ENCODE results near the gene NFIC. TPM values are rescaled to one million over a fixed set of nuclear protein-coding genes. Genes with fewer than 3 reads are reported as not detected.

NFIC gene
- total and polyA plus RNA-seq, 4 donors = 17.2 to 56.2 (median 40.4) TPM

DNA sequence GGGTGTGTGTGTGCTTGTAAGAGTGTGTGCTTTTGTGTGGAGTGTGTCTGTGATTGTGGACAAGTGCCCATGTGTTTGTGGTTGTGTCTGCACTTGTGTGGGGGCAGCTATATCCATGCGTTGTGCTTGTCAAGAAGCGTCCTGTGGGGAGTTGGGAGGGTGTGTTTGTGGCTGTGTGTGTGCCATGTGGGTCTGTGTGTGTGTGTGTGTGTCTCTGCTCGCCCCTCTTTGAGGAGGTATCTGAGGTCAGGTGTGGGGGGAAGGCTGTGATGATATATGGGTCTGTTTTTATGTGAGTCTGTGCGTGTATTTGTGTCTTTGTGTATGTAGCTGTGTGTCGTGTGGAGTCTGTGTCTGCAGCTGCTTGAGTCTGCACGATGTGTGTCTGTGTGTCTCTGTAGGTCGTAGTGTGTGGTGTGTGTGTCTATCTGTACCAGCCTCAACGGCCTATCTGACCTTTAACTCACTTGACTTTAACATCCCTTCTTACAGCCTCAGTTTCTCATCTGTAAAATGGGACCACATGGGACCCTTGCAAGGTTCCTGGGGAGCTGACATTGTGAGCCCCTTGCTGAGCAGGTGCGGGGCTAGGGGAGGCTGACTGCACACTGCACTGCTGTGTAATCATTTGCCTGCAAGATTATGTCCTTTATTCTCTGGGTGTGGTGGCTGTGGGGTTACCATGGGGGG, 4.0 kb upstream of the NFIC start:
- Histone ChIP-seq H3K9me3 (ENCODE audit: control insufficient read depth, insufficient read depth, low read length) (no peaks in the 10 kb centered on the region), H3K4me3 (ENCODE audit: low read depth, low read length) (no peak overlapping the region), H3K4me1 (ENCODE audit: control insufficient read depth, insufficient read depth, low read length) (peaks cover 68% of the 10 kb centered on the region), H3K27ac (ENCODE audit: low read depth, low read length) (no peak overlapping the region), H3K27me3 (ENCODE audit: control insufficient read depth, insufficient read depth, low read length) (peaks cover 16% of the 10 kb centered on the region), H3K36me3 (ENCODE audit: control insufficient read depth, insufficient read depth, low read length) (peaks cover 6% of the 10 kb centered on the region)
- 51% methylated on average over 5 of the region's 9 CpGs for WGBS (ENCODE audit: insufficient coverage)
- DNase-seq (ENCODE audit: low read depth in 4 of 6, low spot score in 6 of 6) = peak in 1 of 6 donors; percentile 17

DNA sequence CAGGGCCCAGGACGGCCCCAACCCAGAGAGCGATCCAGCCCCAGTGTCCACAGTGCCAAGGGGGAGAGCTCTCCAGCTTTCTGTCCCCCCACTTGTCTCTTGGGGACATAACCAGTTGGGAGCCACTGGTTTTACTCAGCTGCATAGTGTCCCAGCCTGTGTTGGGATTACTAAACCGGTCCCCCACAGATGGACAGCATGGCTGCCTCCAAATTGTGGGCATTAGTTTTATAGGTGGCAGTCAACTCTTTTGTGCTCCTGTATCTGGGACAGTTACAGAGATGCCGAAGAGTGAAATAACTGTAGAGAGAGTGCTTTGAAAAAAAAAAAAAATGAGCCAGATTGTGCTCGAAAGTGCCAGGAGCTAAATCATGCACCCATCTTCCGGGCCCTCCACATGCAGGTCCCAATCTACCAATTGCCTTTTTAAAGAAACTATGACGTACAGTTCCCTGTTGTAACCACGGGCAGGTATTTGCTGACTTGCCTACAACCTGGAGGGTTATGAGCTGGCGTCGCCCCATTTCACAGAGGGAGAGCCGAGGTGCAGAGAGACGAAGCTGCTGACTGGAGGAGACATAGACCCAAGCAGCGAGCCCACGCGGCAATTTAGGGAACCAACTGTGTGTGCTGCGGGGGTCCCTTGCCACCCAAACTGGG, 2.4 kb upstream of the NFIC start:
- 41% methylated on average over 14 of the region's 16 CpGs for whole genome bisulfite sequencing (ENCODE audit: insufficient coverage)
- H3K36me3 ChIP-seq (ENCODE audit: control insufficient read depth, insufficient read depth, low read length) = peaks cover 6% of the 10 kb centered on the region
- peak in 1 of 6 donors; percentile 29 for DNase-seq (ENCODE audit: low read depth in 4 of 6, low spot score in 6 of 6)
- peaks cover 68% of the 10 kb centered on the region for H3K4me1 ChIP-seq (ENCODE audit: control insufficient read depth, insufficient read depth, low read length)
- H3K27me3 ChIP-seq (ENCODE audit: control insufficient read depth, insufficient read depth, low read length) = peaks cover 22% of the 10 kb centered on the region
- H3K9me3 ChIP-seq (ENCODE audit: control insufficient read depth, insufficient read depth, low read length) = no peaks in the 10 kb centered on the region
- H3K27ac ChIP-seq (ENCODE audit: low read depth, low read length) = no peak overlapping the region
- no peak overlapping the region for H3K4me3 ChIP-seq (ENCODE audit: low read depth, low read length)

DNA sequence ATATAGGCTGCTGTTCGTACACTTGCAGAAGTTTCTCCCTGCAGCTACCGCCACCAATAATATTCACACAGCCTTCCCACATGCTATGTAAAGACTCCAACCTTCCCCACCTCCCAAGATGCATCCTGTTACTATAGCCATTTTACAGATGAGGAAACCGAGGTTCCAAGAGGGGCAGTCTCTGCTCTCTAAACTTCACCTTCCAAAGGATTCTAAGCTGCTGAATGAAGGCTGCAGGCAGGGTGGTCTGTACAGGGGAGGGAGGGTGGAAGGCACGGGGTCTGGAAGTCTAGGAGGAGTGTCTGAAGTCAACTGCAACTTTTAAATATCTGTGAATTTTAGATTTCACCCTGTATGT, 1.9 kb upstream of the NFIC start:
- Histone ChIP-seq H3K4me3 (ENCODE audit: low read depth, low read length) (no peak overlapping the region), H3K27ac (ENCODE audit: low read depth, low read length) (no peak overlapping the region), H3K9me3 (ENCODE audit: control insufficient read depth, insufficient read depth, low read length) (no peaks in the 10 kb centered on the region), H3K36me3 (ENCODE audit: control insufficient read depth, insufficient read depth, low read length) (peaks cover 6% of the 10 kb centered on the region), H3K27me3 (ENCODE audit: control insufficient read depth, insufficient read depth, low read length) (peaks cover 22% of the 10 kb centered on the region), H3K4me1 (ENCODE audit: control insufficient read depth, insufficient read depth, low read length) (peaks cover 73% of the 10 kb centered on the region)
- no peak for DNase-seq (ENCODE audit: low read depth in 4 of 6, low spot score in 6 of 6)
- WGBS (ENCODE audit: insufficient coverage) = 38% methylated on average over 3 of the region's 4 CpGs

DNA sequence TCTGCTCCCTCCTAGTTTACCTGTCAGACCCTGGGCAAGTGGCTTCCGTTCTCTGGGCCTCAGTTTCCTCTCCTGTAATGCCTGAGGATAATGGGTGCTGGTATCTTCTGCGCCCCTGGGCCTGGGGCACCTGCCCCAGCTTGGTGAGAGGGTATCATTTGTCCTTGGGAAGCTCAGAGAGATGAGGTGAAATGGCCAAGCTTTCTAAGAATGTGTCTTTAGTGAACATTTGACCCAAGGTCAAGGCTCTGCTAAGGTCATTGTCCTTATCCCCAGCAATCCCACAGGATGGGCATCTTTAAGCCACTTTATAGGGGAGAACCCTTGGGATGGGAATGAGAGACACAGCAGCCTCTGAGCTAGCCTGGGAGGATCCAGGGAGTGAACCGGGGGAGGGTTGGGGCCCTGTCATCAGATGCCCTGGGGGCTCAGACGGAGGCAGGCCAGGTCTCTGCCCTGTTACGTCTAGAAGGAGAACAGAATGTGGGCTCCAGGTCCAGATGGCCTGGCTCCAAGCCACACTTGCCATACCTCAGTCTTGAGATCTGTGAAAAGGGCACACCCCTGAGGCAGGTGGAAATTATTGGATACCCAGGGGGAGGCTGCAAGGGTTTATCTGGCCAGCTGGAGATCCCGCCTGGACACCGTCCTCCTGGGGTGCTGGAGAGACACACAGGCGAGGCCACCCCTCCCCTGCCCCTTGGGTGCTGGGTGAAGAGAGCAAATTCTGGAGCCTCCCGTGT, 1.1 kb upstream of the NFIC start:
- Histone ChIP-seq H3K4me1 (ENCODE audit: control insufficient read depth, insufficient read depth, low read length) (peaks cover 81% of the 10 kb centered on the region), H3K9me3 (ENCODE audit: control insufficient read depth, insufficient read depth, low read length) (no peaks in the 10 kb centered on the region), H3K4me3 (ENCODE audit: low read depth, low read length) (peak overlapping the region; percentile 57), H3K36me3 (ENCODE audit: control insufficient read depth, insufficient read depth, low read length) (peaks cover 8% of the 10 kb centered on the region), H3K27me3 (ENCODE audit: control insufficient read depth, insufficient read depth, low read length) (peaks cover 22% of the 10 kb centered on the region), H3K27ac (ENCODE audit: low read depth, low read length) (peak overlapping the region; percentile 80)
- DNase-seq (ENCODE audit: low read depth in 4 of 6, low spot score in 6 of 6) = peak in 1 of 6 donors; percentile 28
- WGBS (ENCODE audit: insufficient coverage) = 22% methylated on average over 8 of the region's 9 CpGs

DNA sequence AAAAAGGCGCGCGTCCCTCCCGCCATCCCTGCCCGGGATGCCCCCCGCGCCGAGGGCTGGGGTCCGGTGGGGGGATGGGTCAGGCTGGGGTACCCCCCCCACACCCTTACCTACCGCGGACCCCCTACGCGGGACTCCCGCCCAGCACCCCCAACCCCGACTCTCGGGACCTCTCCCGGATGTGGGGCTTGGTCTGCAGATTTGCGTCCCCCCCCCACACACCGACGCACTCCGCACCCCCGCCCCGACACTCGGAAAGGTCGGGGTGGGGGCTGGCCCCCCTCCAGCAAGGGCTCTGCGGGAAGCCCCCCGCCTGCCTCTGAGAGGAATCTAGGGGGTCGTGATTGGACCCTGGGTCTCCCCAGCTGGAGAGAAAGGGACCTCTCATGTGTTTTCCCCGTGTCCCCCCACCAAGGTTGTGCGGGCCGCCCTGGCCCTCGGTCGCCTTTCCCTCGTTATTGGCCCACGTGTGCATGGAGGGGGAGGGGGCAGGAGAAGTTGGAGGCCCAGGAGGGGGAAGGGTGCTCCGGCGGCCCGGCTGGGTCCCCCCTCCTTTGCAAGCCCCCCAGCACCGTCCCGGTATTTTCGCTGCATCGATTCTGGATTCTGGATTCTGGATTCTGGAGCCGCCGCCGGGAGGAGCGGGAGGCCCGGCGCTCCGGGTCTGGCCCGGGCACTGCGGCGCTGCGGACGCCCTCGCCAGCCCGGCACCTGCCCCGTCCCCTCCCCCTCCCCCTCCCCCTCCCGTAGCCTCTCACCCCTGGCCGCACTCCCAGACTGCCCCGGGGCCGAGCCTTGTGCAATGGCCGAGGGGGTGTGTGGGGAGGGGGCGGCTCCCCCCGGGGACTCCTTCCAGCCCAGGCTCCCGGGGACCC, 607 bp downstream of the NFIC start:
- Histone ChIP-seq H3K9me3 (ENCODE audit: control insufficient read depth, insufficient read depth, low read length) (no peaks in the 10 kb centered on the region), H3K27me3 (ENCODE audit: control insufficient read depth, insufficient read depth, low read length) (peaks cover 22% of the 10 kb centered on the region), H3K4me3 (ENCODE audit: low read depth, low read length) (peak overlapping the region; percentile 42), H3K27ac (ENCODE audit: low read depth, low read length) (peak overlapping the region; percentile 83), H3K36me3 (ENCODE audit: control insufficient read depth, insufficient read depth, low read length) (peaks cover 9% of the 10 kb centered on the region), H3K4me1 (ENCODE audit: control insufficient read depth, insufficient read depth, low read length) (peaks cover 74% of the 10 kb centered on the region)
- WGBS (ENCODE audit: insufficient coverage) = 2% methylated on average over 30 of the region's 65 CpGs
- peak in 1 of 6 donors; percentile 80 for DNase-seq (ENCODE audit: low read depth in 4 of 6, low spot score in 6 of 6)

DNA sequence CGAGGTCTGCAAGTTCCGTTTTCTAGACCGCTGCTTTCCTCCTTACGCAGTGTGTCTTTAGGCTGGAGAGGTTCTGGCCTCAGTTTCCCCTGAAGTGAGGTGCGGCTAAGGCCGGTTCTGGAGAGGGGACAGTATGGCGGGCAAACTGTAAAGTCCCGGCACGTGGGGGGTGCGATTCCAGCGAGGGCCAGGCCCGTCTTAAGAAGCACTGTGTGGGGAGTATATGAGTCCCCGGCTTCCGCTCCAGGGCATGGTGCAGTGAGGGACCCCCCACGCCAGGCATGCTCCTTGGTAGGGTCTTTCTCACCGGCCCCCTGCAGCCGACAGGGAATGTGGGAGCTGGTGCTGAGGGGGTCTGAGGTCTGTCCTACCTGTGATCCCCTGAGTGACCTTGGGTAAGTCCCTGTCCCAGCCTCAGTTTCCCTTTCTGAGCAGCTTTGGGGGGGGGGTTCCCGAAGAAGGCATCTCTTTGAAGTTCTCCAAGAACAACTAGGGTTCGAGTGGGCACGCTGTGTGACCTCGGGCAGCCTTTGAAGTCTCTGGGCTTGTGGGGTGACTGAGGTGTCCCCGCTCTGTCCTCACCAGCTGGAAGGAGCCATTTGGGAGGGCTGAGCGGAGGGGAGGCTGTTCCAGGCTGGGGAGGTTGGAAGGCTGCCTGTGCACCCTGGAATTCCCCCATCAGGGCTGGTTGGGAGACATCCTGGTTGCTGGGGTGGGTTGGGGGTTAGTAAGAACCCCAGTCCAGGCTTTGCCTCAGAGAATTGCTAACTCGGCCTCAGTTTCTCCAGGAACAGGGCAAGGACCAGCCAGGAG, 1.5 kb downstream of the NFIC start:
- WGBS (ENCODE audit: insufficient coverage) = 28% methylated on average over 19 of the region's 24 CpGs
- no peak for DNase-seq (ENCODE audit: low read depth in 4 of 6, low spot score in 6 of 6)
- peaks cover 22% of the 10 kb centered on the region for H3K27me3 ChIP-seq (ENCODE audit: control insufficient read depth, insufficient read depth, low read length)

DNA sequence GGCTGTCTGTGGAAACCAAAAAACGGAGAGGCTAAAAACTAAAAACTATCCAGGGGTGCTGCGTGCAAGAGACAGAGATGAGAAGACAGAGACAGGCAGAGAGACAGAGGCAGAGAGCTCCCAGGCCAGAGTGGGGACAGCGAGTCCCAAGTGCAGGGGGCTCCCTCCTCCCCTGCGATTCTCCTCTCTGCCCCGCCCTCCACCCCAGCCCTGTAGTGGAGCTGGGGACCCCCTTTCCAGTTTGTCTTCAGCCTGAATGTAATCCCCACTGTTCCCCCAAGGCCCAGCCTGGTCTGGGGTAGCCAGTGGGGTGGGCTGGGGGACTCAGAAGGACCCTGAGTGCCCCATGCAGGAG, 2.0 kb downstream of the NFIC start:
- H3K27ac ChIP-seq (ENCODE audit: low read depth, low read length) = peak overlapping the region; percentile 80
- 47% methylated on average over 3 of the region's 5 CpGs for WGBS (ENCODE audit: insufficient coverage)

More for the DNA sequence above, 1.5 kb downstream of the NFIC start:
- Histone ChIP-seq H3K9me3 (ENCODE audit: control insufficient read depth, insufficient read depth, low read length) (no peaks in the 10 kb centered on the region), H3K27ac (ENCODE audit: low read depth, low read length) (peak overlapping the region; percentile 58), H3K36me3 (ENCODE audit: control insufficient read depth, insufficient read depth, low read length) (peaks cover 10% of the 10 kb centered on the region), H3K4me1 (ENCODE audit: control insufficient read depth, insufficient read depth, low read length) (peaks cover 71% of the 10 kb centered on the region), H3K4me3 (ENCODE audit: low read depth, low read length) (peak overlapping the region; percentile 42)

DNA sequence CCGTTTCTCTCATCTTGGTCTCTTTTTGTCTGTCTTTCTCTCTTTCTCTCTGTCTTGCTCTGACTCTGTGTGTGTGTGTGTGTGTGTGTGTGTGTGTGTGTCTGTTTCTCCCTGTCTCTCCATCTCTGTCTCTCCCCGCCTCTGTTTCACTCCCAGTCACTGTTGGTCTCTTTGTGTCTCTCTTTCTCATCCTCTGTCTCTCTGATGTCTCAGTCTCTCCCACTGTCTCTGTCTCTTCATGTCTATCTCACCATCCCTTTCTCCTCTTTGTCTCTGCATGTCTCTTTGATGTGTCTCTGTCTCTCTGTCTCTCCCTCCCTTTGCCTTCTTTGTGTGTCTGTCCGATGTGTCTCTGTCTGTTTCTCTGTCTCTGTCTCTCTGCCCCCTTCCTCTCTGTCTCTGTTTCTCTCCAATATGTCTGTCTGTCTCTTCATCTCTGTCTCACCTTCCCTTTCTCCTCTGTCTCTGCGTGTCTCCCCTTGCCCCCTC, 2.5 kb downstream of the NFIC start:
- H3K27me3 ChIP-seq (ENCODE audit: control insufficient read depth, insufficient read depth, low read length) = peaks cover 22% of the 10 kb centered on the region
- no peaks in the 10 kb centered on the region for H3K9me3 ChIP-seq (ENCODE audit: control insufficient read depth, insufficient read depth, low read length)
- H3K4me1 ChIP-seq (ENCODE audit: control insufficient read depth, insufficient read depth, low read length) = peaks cover 69% of the 10 kb centered on the region
- peak overlapping the region; percentile 80 for H3K27ac ChIP-seq (ENCODE audit: low read depth, low read length)
- H3K36me3 ChIP-seq (ENCODE audit: control insufficient read depth, insufficient read depth, low read length) = peaks cover 11% of the 10 kb centered on the region
- 48% methylated on average over 3 of the region's 4 CpGs for WGBS (ENCODE audit: insufficient coverage)
- peak in 1 of 6 donors; percentile 42 for DNase-seq (ENCODE audit: low read depth in 4 of 6, low spot score in 6 of 6)
- H3K4me3 ChIP-seq (ENCODE audit: low read depth, low read length) = peak overlapping the region; percentile 20

More for the DNA sequence above, 2.0 kb downstream of the NFIC start:
- peaks cover 10% of the 10 kb centered on the region for H3K36me3 ChIP-seq (ENCODE audit: control insufficient read depth, insufficient read depth, low read length)
- peak overlapping the region; percentile 42 for H3K4me3 ChIP-seq (ENCODE audit: low read depth, low read length)
- peaks cover 22% of the 10 kb centered on the region for H3K27me3 ChIP-seq (ENCODE audit: control insufficient read depth, insufficient read depth, low read length)
- H3K9me3 ChIP-seq (ENCODE audit: control insufficient read depth, insufficient read depth, low read length) = no peaks in the 10 kb centered on the region
- no peak for DNase-seq (ENCODE audit: low read depth in 4 of 6, low spot score in 6 of 6)
- H3K4me1 ChIP-seq (ENCODE audit: control insufficient read depth, insufficient read depth, low read length) = peaks cover 71% of the 10 kb centered on the region

All from spinal cord (tissue), 10 donors.